SK-N-SH treated with all-trans-retinoic acid at 6 μM for 48 hours (cell line): ENCODE data around the gene BICRAL.

Source experiments
- ATAC-seq: fragments of 200-7000 bp; cut with Tn5 transposase; 3 replicates; pipeline ENCODE4 v1.9.1; 2020; ENCODE audit warnings: mild to moderate bottlenecking, moderate library complexity
- ARNTL ChIP-seq: fragments of 450-650 bp; formaldehyde crosslinking; IDR thresholded peaks from 2 replicates; pipeline ENCODE4 v1.5.0; 2020; ENCODE audit warnings: low read depth, mild to moderate bottlenecking, moderate library complexity, borderline replicate concordance
- BACH2 ChIP-seq: fragments of 250-450 bp; sonication (Bioruptor Pico); IDR thresholded peaks from 2 replicates; pipeline ENCODE4 v1.9.0; 2021; ENCODE audit warnings: mild to moderate bottlenecking, borderline replicate concordance
- CREB5 ChIP-seq: fragments of 250-450 bp; sonication (Bioruptor Pico); IDR thresholded peaks from 2 replicates; pipeline ENCODE4 v1.5.1; 2020; ENCODE audit warnings: low read depth, mild to moderate bottlenecking, moderate library complexity
- CSDC2 ChIP-seq: fragments of 250-450 bp; sonication (Bioruptor Pico); IDR thresholded peaks from 2 replicates; pipeline ENCODE4 v1.5.0; 2020; ENCODE audit warnings: mild to moderate bottlenecking, moderate library complexity
- CSRNP3 ChIP-seq: fragments of 250-450 bp; sonication (Bioruptor Pico); IDR thresholded peaks from 2 replicates; pipeline ENCODE4 v1.5.1; 2021; ENCODE audit warnings: mild to moderate bottlenecking, moderate library complexity
- ESRRG ChIP-seq: fragments of 250-450 bp; sonication (Bioruptor Pico); IDR thresholded peaks from 2 replicates; pipeline ENCODE4 v1.6.1; 2021; ENCODE audit warnings: mild to moderate bottlenecking
- GLIS3 ChIP-seq: fragments of 250-450 bp; sonication (Bioruptor Pico); IDR thresholded peaks from 2 replicates; pipeline ENCODE4 v1.5.0; 2020; ENCODE audit warnings: mild to moderate bottlenecking, moderate library complexity
- ISL1 ChIP-seq: fragments of 250-450 bp; sonication (Bioruptor Pico); IDR thresholded peaks from 2 replicates; pipeline ENCODE4 v2.1.2; 2022; ENCODE audit warnings: mild to moderate bottlenecking, moderate library complexity
- OSR1 ChIP-seq: fragments of 250-450 bp; sonication (Bioruptor Pico); IDR thresholded peaks from 2 replicates; pipeline ENCODE4 v1.8.0; 2022; ENCODE audit warnings: moderate library complexity, mild to moderate bottlenecking, inconsistent platforms
- PATZ1 ChIP-seq: fragments of 250-450 bp; sonication (Bioruptor Pico); IDR thresholded peaks from 2 replicates; pipeline ENCODE4 v1.8.0; 2020; ENCODE audit warnings: mild to moderate bottlenecking, moderate library complexity, borderline replicate concordance
- PPARA ChIP-seq: fragments of 250-450 bp; sonication (Bioruptor Pico); IDR thresholded peaks from 2 replicates; pipeline ENCODE4 v1.5.0; 2020; ENCODE audit warnings: mild to moderate bottlenecking, borderline replicate concordance
- RARB ChIP-seq: fragments of 250-450 bp; sonication (Bioruptor Pico); IDR thresholded peaks from 2 replicates; pipeline ENCODE4 v1.8.0; 2021; ENCODE audit warnings: mild to moderate bottlenecking, moderate library complexity
- SNAI2 ChIP-seq: fragments of 250-450 bp; sonication (Bioruptor Pico); IDR thresholded peaks from 2 replicates; pipeline ENCODE4 v1.5.0; 2020; ENCODE audit warnings: mild to moderate bottlenecking, moderate library complexity
- TCF4 ChIP-seq: fragments of 250-450 bp; sonication (Bioruptor Pico); IDR thresholded peaks from 2 replicates; pipeline ENCODE4 v1.8.0; 2021; ENCODE audit warnings: mild to moderate bottlenecking, moderate library complexity, borderline replicate concordance
- TOX ChIP-seq: fragments of 250-450 bp; sonication (Bioruptor Pico); IDR thresholded peaks from 2 replicates; pipeline ENCODE4 v1.8.0; 2021; ENCODE audit warnings: mild to moderate bottlenecking, moderate library complexity, borderline replicate concordance
- ZC3H10 ChIP-seq: fragments of 250-450 bp; sonication (Bioruptor Pico); IDR thresholded peaks from 2 replicates; pipeline ENCODE4 v1.5.1; 2021; ENCODE audit warnings: mild to moderate bottlenecking, moderate library complexity
- ZFP3 ChIP-seq: fragments of 250-450 bp; sonication (Bioruptor Pico); IDR thresholded peaks from 2 replicates; pipeline ENCODE4 v1.5.0; 2020; ENCODE audit warnings: mild to moderate bottlenecking, moderate library complexity
- ZFP30 ChIP-seq: fragments of 450-650 bp; formaldehyde crosslinking; IDR thresholded peaks from 2 replicates; pipeline ENCODE4 v1.5.0; 2022; ENCODE audit warnings: mild to moderate bottlenecking, moderate library complexity
- ZNF565 ChIP-seq: fragments of 450-650 bp; formaldehyde crosslinking; conservative IDR thresholded peaks from 2 replicates; pipeline ENCODE4 v1.5.0; 2020; ENCODE audit warnings: low read depth, mild to moderate bottlenecking, moderate library complexity
- ZNF70 ChIP-seq: fragments of 450-650 bp; formaldehyde crosslinking; IDR thresholded peaks from 2 replicates; pipeline ENCODE4 v1.5.0; 2020; ENCODE audit warnings: mild to moderate bottlenecking, moderate library complexity
- ZNF8 ChIP-seq: fragments of 450-650 bp; formaldehyde crosslinking; IDR thresholded peaks from 2 replicates; pipeline ENCODE4 v1.5.0; 2020; ENCODE audit warnings: mild to moderate bottlenecking, moderate library complexity

Gene BICRAL

GRCh38 chr6:42864602-42865001, 82.8 kb downstream of the BICRAL start:
- ATAC-seq = no peak
- no peak for TF ChIP-seq OSR1
- no peak for TF ChIP-seq PATZ1 (CRISPR knock-in tag)
- TF ChIP-seq ZNF70 (CRISPR knock-in tag) = no peak
- TF ChIP-seq CSDC2 (CRISPR knock-in tag) = no peak
- no peak for TF ChIP-seq ZFP3
- no peak for TF ChIP-seq ZNF565 (CRISPR knock-in tag)
- no peak for TF ChIP-seq CSRNP3 (CRISPR knock-in tag)

- ATAC-seq = no peak
- TF ChIP-seq OSR1 (no peak), TCF4 (CRISPR knock-in tag) (no peak), BACH2 (CRISPR knock-in tag) (no peak), PPARA (CRISPR knock-in tag) (no peak), ISL1 (CRISPR knock-in tag) (no peak), ARNTL (CRISPR knock-in tag) (no peak), PATZ1 (CRISPR knock-in tag) (no peak), TOX (CRISPR knock-in tag) (no peak), SNAI2 (CRISPR knock-in tag) (no peak), GLIS3 (no peak), ZNF8 (CRISPR knock-in tag) (no peak), CSRNP3 (CRISPR knock-in tag) (no peak), ZNF565 (CRISPR knock-in tag) (no peak)
Measured at GRCh38 chr6:42870145-42870936, 88.5 kb downstream of the BICRAL start.

GRCh38 chr6:42871711-42872110, 89.9 kb downstream of the BICRAL start:
- no peak for ATAC-seq
- TF ChIP-seq GLIS3 = no peak

- ATAC-seq = no peak
- no peak for TF ChIP-seq ZNF70 (CRISPR knock-in tag)
- no peak for TF ChIP-seq BACH2 (CRISPR knock-in tag)
- no peak for TF ChIP-seq ESRRG (CRISPR knock-in tag)
- TF ChIP-seq ZC3H10 (CRISPR knock-in tag) = no peak
- TF ChIP-seq RARB (CRISPR knock-in tag) = no peak
- TF ChIP-seq PATZ1 (CRISPR knock-in tag) = no peak
- no peak for TF ChIP-seq ZFP30 (CRISPR knock-in tag)
- TF ChIP-seq GLIS3 = no peak
- no peak for TF ChIP-seq ZNF8 (CRISPR knock-in tag)
- TF ChIP-seq CREB5 = no peak
- TF ChIP-seq CSDC2 (CRISPR knock-in tag) = no peak
- no peak for TF ChIP-seq TOX (CRISPR knock-in tag)
- TF ChIP-seq PPARA (CRISPR knock-in tag) = no peak
- TF ChIP-seq ZFP3 = no peak
- TF ChIP-seq ZNF565 (CRISPR knock-in tag) = no peak
- TF ChIP-seq CSRNP3 (CRISPR knock-in tag) = no peak
- no peak for TF ChIP-seq TCF4 (CRISPR knock-in tag)
Measured at GRCh38 chr6:42873313-42873712, 91.5 kb downstream of the BICRAL start.
